ENCODE measurements around the gene PELI1. TPM values are rescaled to one million over a fixed set of nuclear protein-coding genes. Genes with fewer than 3 reads are reported as not detected.

PELI1 gene
- total RNA-seq, 1 donor from 2014 or later = 60.4 TPM

- Histone ChIP-seq H3K36me3 (no peaks in the 10 kb centered on the region), H3K4me1 (peaks cover 11% of the 10 kb centered on the region), H3K4me3 (no peak overlapping the region), H3K27me3 (no peaks in the 10 kb centered on the region), H3K9me3 (no peaks in the 10 kb centered on the region), H3K27ac (no peak overlapping the region)
- no peak for TF ChIP-seq POLR2AphosphoS5 (IDR thresholded peaks at IDR 0.05; ENCODE audit: insufficient read depth in 1 of 2, low read depth in 1 of 2)
- no peak for TF ChIP-seq CTCF (IDR thresholded peaks at IDR 0.05)
- no peak for TF ChIP-seq POLR2A (IDR thresholded peaks at IDR 0.05)
- DNase-seq (ENCODE audit: extremely low spot score in 2 of 2) = no peak
- intact Hi-C loops (cut with DNase I) = no loop called here
Measured at GRCh38 chr2:64189167-64189566, 44.9 kb upstream of the PELI1 start.

- no peak overlapping the region for H3K27ac ChIP-seq
- H3K27me3 ChIP-seq = no peaks in the 10 kb centered on the region
- intact Hi-C loops (cut with DNase I) = no loop called here
- peaks cover 4% of the 10 kb centered on the region for H3K4me1 ChIP-seq
- TF ChIP-seq POLR2AphosphoS5 (IDR thresholded peaks at IDR 0.05; ENCODE audit: insufficient read depth in 1 of 2, low read depth in 1 of 2) (no peak), POLR2A (IDR thresholded peaks at IDR 0.05) (no peak)
- H3K9me3 ChIP-seq = no peaks in the 10 kb centered on the region
- no peaks in the 10 kb centered on the region for H3K36me3 ChIP-seq
- DNase-seq (ENCODE audit: extremely low spot score in 2 of 2) = no peak
- no peak overlapping the region for H3K4me3 ChIP-seq
Measured at GRCh38 chr2:64186699-64187605, 42.7 kb upstream of the PELI1 start.

GRCh38 chr2:64179582-64180321 is 35.5 kb upstream of the PELI1 start:
- peaks cover 6% of the 10 kb centered on the region for H3K4me1 ChIP-seq
- intact Hi-C loops (cut with DNase I) = no loop called here
- no peak overlapping the region for H3K4me3 ChIP-seq
- H3K27ac ChIP-seq = no peak overlapping the region
- H3K36me3 ChIP-seq = no peaks in the 10 kb centered on the region
- TF ChIP-seq CTCF (IDR thresholded peaks at IDR 0.05) (no peak), POLR2AphosphoS5 (IDR thresholded peaks at IDR 0.05; ENCODE audit: insufficient read depth in 1 of 2, low read depth in 1 of 2) (no peak), POLR2A (IDR thresholded peaks at IDR 0.05) (no peak)
- no peak for DNase-seq (ENCODE audit: extremely low spot score in 2 of 2)
- H3K27me3 ChIP-seq = no peaks in the 10 kb centered on the region
- no peaks in the 10 kb centered on the region for H3K9me3 ChIP-seq

DNA sequence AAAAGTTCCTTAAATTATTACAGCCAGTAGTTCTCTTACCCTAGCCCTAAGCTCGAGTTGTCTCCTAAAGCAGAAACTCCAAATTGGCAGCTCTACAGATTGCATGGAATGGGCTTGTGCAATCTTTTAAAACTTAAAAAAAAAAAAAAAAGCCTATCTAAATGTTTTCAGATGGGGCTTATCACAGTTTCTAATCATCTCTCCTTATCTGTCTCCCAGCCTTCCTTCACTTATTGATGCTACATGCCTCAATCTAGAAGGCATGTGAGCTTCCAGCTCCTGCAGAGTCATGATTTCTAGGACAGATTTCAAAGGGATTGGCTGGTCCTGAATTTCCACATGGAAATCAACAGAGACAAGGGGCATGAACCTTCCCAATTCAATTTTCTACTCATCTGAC is 33.1 kb upstream of the PELI1 start:
- DNase-seq (ENCODE audit: extremely low spot score in 2 of 2) = no peak
- no peak overlapping the region for H3K4me3 ChIP-seq
- H3K27ac ChIP-seq = no peak overlapping the region
- H3K4me1 ChIP-seq = peaks cover 6% of the 10 kb centered on the region
- H3K9me3 ChIP-seq = no peaks in the 10 kb centered on the region
- no peaks in the 10 kb centered on the region for H3K36me3 ChIP-seq
- intact Hi-C loops (cut with DNase I) = no loop called here
- TF ChIP-seq POLR2A (IDR thresholded peaks at IDR 0.05) (no peak), CTCF (IDR thresholded peaks at IDR 0.05) (no peak), POLR2AphosphoS5 (IDR thresholded peaks at IDR 0.05; ENCODE audit: insufficient read depth in 1 of 2, low read depth in 1 of 2) (no peak)
- H3K27me3 ChIP-seq = no peaks in the 10 kb centered on the region

- intact Hi-C loops (cut with DNase I) = no loop called here
- no peak for TF ChIP-seq POLR2AphosphoS5 (IDR thresholded peaks at IDR 0.05; ENCODE audit: insufficient read depth in 1 of 2, low read depth in 1 of 2)
- TF ChIP-seq POLR2A (IDR thresholded peaks at IDR 0.05) = no peak
- no peak for TF ChIP-seq CTCF (IDR thresholded peaks at IDR 0.05)
- Histone ChIP-seq H3K27ac (no peak overlapping the region), H3K27me3 (no peaks in the 10 kb centered on the region), H3K4me3 (no peak overlapping the region), H3K9me3 (no peaks in the 10 kb centered on the region), H3K4me1 (peaks cover 6% of the 10 kb centered on the region), H3K36me3 (no peaks in the 10 kb centered on the region)
- no peak for DNase-seq (ENCODE audit: extremely low spot score in 2 of 2)
Measured at GRCh38 chr2:64175419-64176197, 31.4 kb upstream of the PELI1 start.

Data from vagina (tissue), 2 donors.